ENCODE results near the gene KRTAP10-3. TPM values are rescaled to one million over a fixed set of nuclear protein-coding genes. Genes with fewer than 3 reads are reported as not detected.

Gene KRTAP10-3
- total RNA-seq, 1 experiment from 2014 or later = not detected

GRCh38 chr21:44531606-44532564 lies 26.7 kb downstream of the KRTAP10-3 start:
- ChIA-PET CTCF (interaction anchor here (1.2 kb wide), 1 partner anchor 211 kb away, joined by 3 read pairs; no protein-coding TSS in a partner anchor), POLR2A (no interaction called here), RAD21 (ENCODE audit: low non-redundant PET in 1 of 2, low total read pairs in 2 of 2, uncharacterized antibody in 2 of 2, unreplicated experiment in 2 of 2) (no interaction called here)
- ATAC-seq (no peak), DNase-seq (ENCODE audit: low read depth, low spot score) (no peak)
- H3K27ac ChIP-seq (ENCODE audit: low read depth, low read length) = no peak overlapping the region
- no peaks in the 10 kb centered on the region for H3K9me2 ChIP-seq (ENCODE audit: insufficient read depth)
- no TSS peak for BruUV-seq (replicated peaks)
- H3K4me3 ChIP-seq (replicated peaks in 1 of 2; ENCODE audit: low read depth in 1 of 2, low read length in 2 of 2) = no peak overlapping the region
- no peak overlapping the region for H3K9ac ChIP-seq (ENCODE audit: low read length)
- H3K9me3 ChIP-seq (ENCODE audit: control insufficient read depth in 1 of 2, insufficient read depth in 1 of 2, low read depth in 1 of 2, low read length in 2 of 2) = no peaks in the 10 kb centered on the region
- H4K20me1 ChIP-seq (ENCODE audit: insufficient read depth) = no peaks in the 10 kb centered on the region
- no peaks in the 10 kb centered on the region for H3K27me3 ChIP-seq (ENCODE audit: insufficient read depth, low read length)
- TF ChIP-seq ZBTB33 (IDR thresholded peaks at IDR 0.05; ENCODE audit: extremely low read depth, insufficient replicate concordance, low read length) (no peak), CEBPB (IDR thresholded peaks at IDR 0.05; ENCODE audit: low read depth) (no peak), REST (IDR thresholded peaks at IDR 0.05; ENCODE audit: low read depth) (no peak), SRF (IDR thresholded peaks at IDR 0.05; ENCODE audit: low read depth) (no peak), RAD21 (IDR thresholded peaks at IDR 0.05; ENCODE audit: low read depth) (no peak), POLR2A (IDR thresholded peaks at IDR 0.05; ENCODE audit: borderline replicate concordance, extremely low read depth, insufficient read depth, insufficient read length) (no peak), YY1 (IDR thresholded peaks at IDR 0.05; ENCODE audit: extremely low read depth, insufficient replicate concordance, low read depth, low read length) (no peak), ATF3 (IDR thresholded peaks at IDR 0.05) (no peak), EZH2 (IDR thresholded peaks at IDR 0.05) (no peak), JUND (IDR thresholded peaks at IDR 0.05) (no peak)
- intact Hi-C loops (cut with micrococcal nuclease) = no loop called here
- H2AFZ ChIP-seq (ENCODE audit: low read depth, low read length, poor library complexity, severe bottlenecking) = no peak overlapping the region
- no peaks in the 10 kb centered on the region for H3K79me2 ChIP-seq (ENCODE audit: insufficient read depth, low read length)
- H3K4me1 ChIP-seq (ENCODE audit: control insufficient read depth in 1 of 2, insufficient read depth in 2 of 2, low read length in 2 of 2) = no peaks in the 10 kb centered on the region
- no peak overlapping the region for H3K4me2 ChIP-seq (ENCODE audit: low read length)
- no peaks in the 10 kb centered on the region for H3K36me3 ChIP-seq (ENCODE audit: control insufficient read depth in 1 of 2, insufficient read depth in 2 of 2, low read length in 2 of 2)
